GM12801 (cell line): ENCODE data around the gene CLEC4M.

Experiments
- CTCF ChIP-seq: IDR thresholded peaks from one replicate; pipeline ENCODE4 v1.5.1; 2011; ENCODE audit warnings: control low read depth; ENCODE audit not compliant: insufficient read length; ENCODE audit errors: extremely low read depth

The CLEC4M gene

GRCh38 chr19:7779631-7780486, 16.8 kb downstream of the CLEC4M start:
- TF ChIP-seq CTCF, result no peak

GRCh38 chr19:7781157-7781556, 18.1 kb downstream of the CLEC4M start:
- TF ChIP-seq CTCF, result no peak

GRCh38 chr19:7783991-7784423, 21.0 kb downstream of the CLEC4M start:
- TF ChIP-seq CTCF, result no peak

GRCh38 chr19:7784856-7785255, 21.8 kb downstream of the CLEC4M start:
- TF ChIP-seq CTCF, result no peak

- TF ChIP-seq CTCF, result no peak
Measured at GRCh38 chr19:7787141-7787540, 24.1 kb downstream of the CLEC4M start.

GRCh38 chr19:7787602-7788177, 24.6 kb downstream of the CLEC4M start:
- no peak for TF ChIP-seq CTCF

- TF ChIP-seq CTCF, result no peak
Measured at GRCh38 chr19:7788178-7788932, 25.3 kb downstream of the CLEC4M start.
